ENCODE measurements around the gene FAAP100.

Gene FAAP100

GRCh38 chr17:81509972-81510784, 42.0 kb downstream of the FAAP100 start:
- DNase-seq, result no peak

GRCh38 chr17:81509207-81509971, 42.8 kb downstream of the FAAP100 start:
- DNase-seq, result no peak

GRCh38 chr17:81508639-81509206, 43.4 kb downstream of the FAAP100 start:
- no peak for DNase-seq

GRCh38 chr17:81503619-81504018, 48.5 kb downstream of the FAAP100 start:
- DNase-seq, result no peak

GRCh38 chr17:81502471-81503017, 49.6 kb downstream of the FAAP100 start:
- no peak for DNase-seq

- DNase-seq, result no peak
Measured at GRCh38 chr17:81500047-81500446, 52.1 kb downstream of the FAAP100 start.

GRCh38 chr17:81499601-81499970, 52.6 kb downstream of the FAAP100 start:
- no peak for DNase-seq

- no peak for DNase-seq
Measured at GRCh38 chr17:81498953-81499600, 53.1 kb downstream of the FAAP100 start.

- peak; percentile 65 to 90 for DNase-seq
Measured at GRCh38 chr17:81494626-81495377, 57.4 kb downstream of the FAAP100 start.

GRCh38 chr17:81493198-81494038, 58.7 kb downstream of the FAAP100 start:
- DNase-seq, result no peak

- no peak for DNase-seq
Measured at GRCh38 chr17:81492706-81493105, 59.4 kb downstream of the FAAP100 start.

- peak in 1 of 2 experiments; percentile 61 for DNase-seq
Measured at GRCh38 chr17:81492202-81492601, 60.0 kb downstream of the FAAP100 start.

- DNase-seq, result peak in 1 of 2 experiments; percentile 61
Measured at GRCh38 chr17:81491761-81492160, 60.4 kb downstream of the FAAP100 start.

GRCh38 chr17:81491181-81491581, 61.0 kb downstream of the FAAP100 start:
- DNase-seq, result peak; percentile 49 to 69

- no peak for DNase-seq
Measured at GRCh38 chr17:81489998-81490992, 61.9 kb downstream of the FAAP100 start.

All from SHP77 (cell line).